GM15510 (cell line): ENCODE data around the gene TECTA.

ENCODE experiments used
- POLR2A ChIP-seq: IDR thresholded peaks from 3 replicates; pipeline ENCODE4 v1.6.1; 2011; ENCODE audit warnings: borderline replicate concordance; ENCODE audit not compliant: insufficient read length; ENCODE audit errors: extremely low read depth

Gene TECTA

GRCh38 chr11:121070951-121071845, 29.8 kb upstream of the TECTA start:
- TF ChIP-seq POLR2A = no peak

- TF ChIP-seq POLR2A = no peak
Observed at GRCh38 chr11:121071846-121072450, 29.1 kb upstream of the TECTA start.

GRCh38 chr11:121081321-121081720, 19.7 kb upstream of the TECTA start:
- no peak for TF ChIP-seq POLR2A

GRCh38 chr11:121082219-121082618, 18.8 kb upstream of the TECTA start:
- no peak for TF ChIP-seq POLR2A

- no peak for TF ChIP-seq POLR2A
Observed at GRCh38 chr11:121082670-121083069, 18.4 kb upstream of the TECTA start.

- no peak for TF ChIP-seq POLR2A
Observed at GRCh38 chr11:121086866-121087265, 14.2 kb upstream of the TECTA start.

- no peak for TF ChIP-seq POLR2A
Observed at GRCh38 chr11:121089566-121089965, 11.5 kb upstream of the TECTA start.

- no peak for TF ChIP-seq POLR2A
Observed at GRCh38 chr11:121090145-121090721, 10.8 kb upstream of the TECTA start.

GRCh38 chr11:121091492-121092152, 9.4 kb upstream of the TECTA start:
- no peak for TF ChIP-seq POLR2A

GRCh38 chr11:121095561-121095960, 5.5 kb upstream of the TECTA start:
- TF ChIP-seq POLR2A = no peak

- TF ChIP-seq POLR2A = no peak
Observed at GRCh38 chr11:121099364-121099763, 1.7 kb upstream of the TECTA start.

GRCh38 chr11:121099885-121100284, 1.2 kb upstream of the TECTA start:
- no peak for TF ChIP-seq POLR2A

- no peak for TF ChIP-seq POLR2A
Observed at GRCh38 chr11:121104312-121104762, 3.3 kb downstream of the TECTA start.

GRCh38 chr11:121105063-121105480, 4.0 kb downstream of the TECTA start:
- TF ChIP-seq POLR2A = no peak

GRCh38 chr11:121105481-121106195, 4.6 kb downstream of the TECTA start:
- TF ChIP-seq POLR2A = no peak

GRCh38 chr11:121106812-121107211, 5.8 kb downstream of the TECTA start:
- no peak for TF ChIP-seq POLR2A
